ENCODE data around the gene KIF16B. TPM values are rescaled to one million over a fixed set of nuclear protein-coding genes. Genes with fewer than 3 reads are reported as not detected.

The KIF16B gene
- total RNA-seq, 2 donors from 2014 or later, result 6.9 to 9.8 TPM

DNA sequence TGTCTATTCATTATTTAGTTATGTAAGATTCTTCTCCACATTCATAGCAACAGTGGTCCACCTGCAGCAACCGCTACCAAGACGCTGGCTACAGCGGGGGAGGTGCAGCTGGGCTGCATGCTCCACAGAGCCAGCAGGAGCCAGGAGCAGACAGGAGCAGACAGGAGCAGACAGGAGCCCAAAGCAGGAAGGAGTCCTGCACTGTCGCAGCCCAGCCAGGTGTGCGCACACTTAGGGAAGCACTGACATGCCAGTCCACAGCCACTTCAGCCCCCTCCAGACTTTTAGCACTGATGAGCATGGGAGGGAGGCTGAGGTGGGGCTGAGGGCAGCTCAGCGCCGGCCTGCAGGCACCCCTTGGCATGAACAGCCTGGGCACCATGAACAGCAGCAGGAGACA lies 19.6 kb downstream of the KIF16B start:
- Mint-ChIP-seq H3K36me3 (ENCODE audit: low read depth) (no peaks in the 10 kb centered on the region), H3K4me1 (no peaks in the 10 kb centered on the region), H3K9me3 (no peaks in the 10 kb centered on the region), H3K4me3 (no peak overlapping the region), H3K27ac (no peak overlapping the region), H3K27me3 (no peaks in the 10 kb centered on the region)
- no peak for ATAC-seq (replicated peaks)

DNA sequence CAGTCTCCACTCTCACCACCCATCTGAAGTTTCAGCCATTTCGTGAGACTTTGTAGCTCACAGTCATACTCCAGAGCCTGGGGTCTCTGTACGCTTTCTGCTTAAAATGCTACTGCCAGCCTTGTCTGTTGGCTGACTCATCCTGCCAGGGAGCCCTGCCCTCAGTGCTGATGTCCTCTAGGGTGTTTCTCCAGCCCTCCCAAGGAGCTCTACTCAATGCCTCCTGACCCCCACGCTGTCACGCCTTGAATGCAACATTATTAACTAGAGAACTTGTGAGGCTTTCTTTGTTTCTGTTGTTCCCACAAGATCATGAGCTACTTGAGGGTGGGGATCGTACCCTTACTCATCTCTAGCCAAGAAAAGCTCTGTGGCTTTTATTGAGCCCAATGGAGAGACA lies 20.1 kb downstream of the KIF16B start:
- no peaks in the 10 kb centered on the region for H3K27me3 Mint-ChIP-seq
- H3K4me1 Mint-ChIP-seq, result no peaks in the 10 kb centered on the region
- H3K9me3 Mint-ChIP-seq, result no peaks in the 10 kb centered on the region
- ATAC-seq (replicated peaks), result no peak
- no peak overlapping the region for H3K4me3 Mint-ChIP-seq
- H3K36me3 Mint-ChIP-seq (ENCODE audit: low read depth), result no peaks in the 10 kb centered on the region
- no peak overlapping the region for H3K27ac Mint-ChIP-seq

GRCh38 chr20:16552015-16552414 lies 21.2 kb downstream of the KIF16B start:
- H3K4me3 Mint-ChIP-seq, result no peak overlapping the region
- no peaks in the 10 kb centered on the region for H3K4me1 Mint-ChIP-seq
- H3K27ac Mint-ChIP-seq, result no peak overlapping the region
- ATAC-seq (replicated peaks), result no peak
- no peaks in the 10 kb centered on the region for H3K9me3 Mint-ChIP-seq
- H3K27me3 Mint-ChIP-seq, result no peaks in the 10 kb centered on the region
- no peaks in the 10 kb centered on the region for H3K36me3 Mint-ChIP-seq (ENCODE audit: low read depth)

DNA sequence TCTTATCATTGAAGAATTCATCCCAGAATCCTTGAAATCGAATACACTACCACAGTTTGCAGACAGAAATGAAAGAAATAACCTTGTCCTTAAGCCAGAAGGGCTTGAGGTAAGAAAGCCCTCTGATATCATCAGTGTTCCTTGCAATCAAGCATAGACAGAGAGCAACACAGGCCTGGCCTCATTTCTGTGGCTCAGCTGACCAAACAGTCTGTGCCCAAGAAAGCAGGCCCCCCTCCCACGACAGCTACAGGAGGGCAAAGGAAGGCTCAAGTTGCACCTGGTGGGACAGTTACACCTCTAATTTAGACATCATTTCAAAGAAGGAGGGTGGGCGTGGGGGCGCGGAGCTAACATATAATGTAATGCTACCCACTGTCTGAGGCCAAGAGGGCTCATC lies 21.6 kb downstream of the KIF16B start:
- Mint-ChIP-seq H3K4me3 (no peak overlapping the region), H3K27me3 (no peaks in the 10 kb centered on the region), H3K27ac (no peak overlapping the region), H3K4me1 (no peaks in the 10 kb centered on the region), H3K36me3 (ENCODE audit: low read depth) (no peaks in the 10 kb centered on the region), H3K9me3 (no peaks in the 10 kb centered on the region)
- no peak for ATAC-seq (replicated peaks)

DNA sequence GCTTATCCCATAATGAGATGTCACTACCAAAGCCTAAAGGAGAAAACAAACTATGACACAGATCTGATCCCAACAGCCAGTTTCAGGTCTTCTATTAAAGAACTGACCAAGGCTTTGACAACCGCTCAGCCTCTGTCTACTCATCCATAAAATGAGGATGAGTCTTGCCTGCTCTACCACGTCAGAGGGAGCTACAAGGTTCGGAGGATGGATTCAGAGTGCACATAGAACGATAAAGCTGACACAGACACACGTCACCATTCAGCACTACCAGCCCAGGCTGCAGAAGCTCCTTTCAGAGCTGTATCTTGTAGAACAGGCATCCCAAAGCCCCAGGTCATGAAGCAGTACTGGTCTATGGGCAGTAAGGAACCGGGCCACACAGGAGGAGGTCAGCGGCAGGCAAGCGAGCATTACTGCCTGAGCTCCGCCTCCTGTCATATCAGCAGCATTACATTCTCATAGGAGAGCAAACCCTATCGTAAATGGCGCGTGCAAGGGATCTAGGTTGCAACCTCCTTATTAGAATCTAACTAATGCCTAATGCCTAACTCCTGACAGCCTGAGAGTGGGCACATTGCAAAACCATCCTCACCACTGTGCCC lies 25.1 kb downstream of the KIF16B start:
- Mint-ChIP-seq H3K36me3 (ENCODE audit: low read depth) (no peaks in the 10 kb centered on the region), H3K4me1 (peaks cover 6% of the 10 kb centered on the region), H3K4me3 (no peak overlapping the region), H3K27me3 (no peaks in the 10 kb centered on the region), H3K9me3 (no peaks in the 10 kb centered on the region), H3K27ac (no peak overlapping the region)
- no peak for ATAC-seq (replicated peaks)

- no peaks in the 10 kb centered on the region for H3K9me3 Mint-ChIP-seq
- H3K27me3 Mint-ChIP-seq, result no peaks in the 10 kb centered on the region
- no peaks in the 10 kb centered on the region for H3K36me3 Mint-ChIP-seq (ENCODE audit: low read depth)
- no peak overlapping the region for H3K27ac Mint-ChIP-seq
- H3K4me3 Mint-ChIP-seq, result no peak overlapping the region
- peak; percentile 58 for ATAC-seq (replicated peaks)
- H3K4me1 Mint-ChIP-seq, result peaks cover 6% of the 10 kb centered on the region
These were observed 28.3 kb downstream of the KIF16B start for GRCh38 chr20:16544949-16545348.

DNA sequence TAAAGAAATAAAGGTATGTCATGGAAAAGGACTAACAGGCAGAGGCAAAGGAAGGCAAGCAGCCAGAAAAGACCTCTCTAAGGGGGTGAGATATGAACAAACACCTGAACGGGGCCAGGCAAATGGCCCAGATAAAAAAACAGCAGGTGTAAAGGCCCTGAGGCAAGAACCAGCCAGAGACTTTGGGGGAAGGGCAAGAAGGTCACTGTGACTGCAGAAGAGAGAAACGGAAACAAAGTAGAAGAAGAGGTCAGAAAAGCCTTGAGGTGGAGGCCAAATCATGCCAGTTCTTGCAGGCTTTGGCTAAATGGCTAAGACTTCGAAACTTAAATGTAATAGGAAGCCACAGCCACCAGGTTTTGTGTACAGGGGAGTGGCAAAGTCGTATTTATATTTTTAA lies 30.8 kb downstream of the KIF16B start:
- Mint-ChIP-seq H3K4me3 (no peak overlapping the region), H3K36me3 (ENCODE audit: low read depth) (no peaks in the 10 kb centered on the region), H3K27me3 (no peaks in the 10 kb centered on the region), H3K27ac (no peak overlapping the region), H3K9me3 (no peaks in the 10 kb centered on the region), H3K4me1 (peaks cover 10% of the 10 kb centered on the region)
- ATAC-seq (replicated peaks), result no peak

DNA sequence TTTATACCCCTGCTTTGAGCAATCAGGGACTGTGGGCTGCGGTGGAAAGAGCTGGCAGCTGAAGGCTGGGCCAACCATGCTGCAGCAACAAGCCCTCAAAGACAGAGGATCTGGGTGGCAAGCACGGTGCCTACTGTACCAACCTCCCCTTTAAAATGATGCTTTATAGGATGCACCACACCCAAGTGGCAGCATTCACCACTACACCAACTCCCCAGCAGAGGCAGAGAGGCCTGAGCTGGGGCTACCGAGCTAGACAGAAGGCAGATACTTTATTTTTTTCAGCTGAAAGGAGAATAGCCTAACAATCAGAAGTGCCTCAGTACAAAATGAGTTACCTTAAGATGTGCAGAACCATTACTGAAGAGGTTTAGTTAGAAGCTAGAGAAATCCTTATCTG lies 31.4 kb downstream of the KIF16B start:
- Mint-ChIP-seq H3K27me3 (no peaks in the 10 kb centered on the region), H3K4me3 (no peak overlapping the region), H3K9me3 (peaks cover 3% of the 10 kb centered on the region), H3K27ac (no peak overlapping the region), H3K36me3 (ENCODE audit: low read depth) (no peaks in the 10 kb centered on the region), H3K4me1 (peaks cover 13% of the 10 kb centered on the region)
- ATAC-seq (replicated peaks), result no peak

DNA sequence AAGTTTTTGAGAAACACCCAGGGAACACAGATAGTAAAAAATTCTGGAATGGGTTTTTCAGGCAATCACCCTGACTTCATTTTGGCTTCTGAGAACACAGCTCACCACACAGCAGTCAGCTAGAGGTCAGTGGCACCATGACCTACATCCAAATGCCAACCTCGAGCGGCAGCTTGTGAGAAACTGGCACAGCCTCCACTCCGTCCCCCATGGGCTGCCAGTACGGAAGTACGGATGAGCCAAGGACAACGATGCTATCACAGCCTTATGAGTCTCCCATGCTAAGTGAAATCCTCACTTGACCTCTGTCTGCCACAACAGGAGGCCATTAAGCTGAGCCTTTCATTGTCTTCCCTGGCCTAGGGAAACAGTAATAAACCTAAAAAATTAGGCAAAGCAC lies 32.0 kb downstream of the KIF16B start:
- H3K36me3 Mint-ChIP-seq (ENCODE audit: low read depth), result no peaks in the 10 kb centered on the region
- H3K9me3 Mint-ChIP-seq, result peaks cover 3% of the 10 kb centered on the region
- peaks cover 14% of the 10 kb centered on the region for H3K4me1 Mint-ChIP-seq
- ATAC-seq (replicated peaks), result no peak
- H3K27ac Mint-ChIP-seq, result no peak overlapping the region
- no peaks in the 10 kb centered on the region for H3K27me3 Mint-ChIP-seq
- no peak overlapping the region for H3K4me3 Mint-ChIP-seq

- peaks cover 8% of the 10 kb centered on the region for H3K4me1 Mint-ChIP-seq
- H3K4me3 Mint-ChIP-seq, result no peak overlapping the region
- H3K36me3 Mint-ChIP-seq (ENCODE audit: low read depth), result no peaks in the 10 kb centered on the region
- H3K27ac Mint-ChIP-seq, result no peak overlapping the region
- ATAC-seq (replicated peaks), result no peak
- peaks cover 3% of the 10 kb centered on the region for H3K9me3 Mint-ChIP-seq
- H3K27me3 Mint-ChIP-seq, result no peaks in the 10 kb centered on the region
These were observed 33.8 kb downstream of the KIF16B start for GRCh38 chr20:16539280-16540021.

GRCh38 chr20:16538779-16539178 lies 34.5 kb downstream of the KIF16B start:
- Mint-ChIP-seq H3K4me1 (peaks cover 8% of the 10 kb centered on the region), H3K9me3 (peaks cover 3% of the 10 kb centered on the region)

DNA sequence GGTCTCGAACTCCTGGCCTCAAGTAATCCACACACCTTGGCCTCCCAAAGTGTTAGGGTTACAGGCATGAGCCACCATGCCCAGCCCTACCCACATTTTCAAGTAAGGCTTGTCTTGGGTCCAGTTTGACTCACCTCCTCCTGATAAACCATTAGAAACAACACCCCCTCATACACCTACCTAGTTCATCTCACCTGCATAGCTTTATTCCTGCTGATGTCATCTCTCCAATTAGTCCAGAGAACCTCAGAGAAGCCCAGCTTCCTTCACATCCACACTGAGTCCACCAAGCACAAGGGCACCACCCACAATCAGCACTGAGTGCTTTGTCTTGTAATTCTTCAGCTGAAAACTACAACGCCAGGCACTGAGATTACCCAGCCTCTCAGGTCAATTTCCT lies 35.3 kb downstream of the KIF16B start:
- Mint-ChIP-seq H3K9me3 (peaks cover 3% of the 10 kb centered on the region), H3K36me3 (ENCODE audit: low read depth) (no peaks in the 10 kb centered on the region), H3K27ac (no peak overlapping the region), H3K27me3 (no peaks in the 10 kb centered on the region), H3K4me3 (no peak overlapping the region), H3K4me1 (peaks cover 8% of the 10 kb centered on the region)
- no peak for ATAC-seq (replicated peaks)

More at GRCh38 chr20:16538779-16539178, 34.5 kb downstream of the KIF16B start:
- no peak for ATAC-seq (replicated peaks)
- Mint-ChIP-seq H3K27ac (no peak overlapping the region), H3K27me3 (no peaks in the 10 kb centered on the region), H3K36me3 (ENCODE audit: low read depth) (no peaks in the 10 kb centered on the region), H3K4me3 (no peak overlapping the region)

DNA sequence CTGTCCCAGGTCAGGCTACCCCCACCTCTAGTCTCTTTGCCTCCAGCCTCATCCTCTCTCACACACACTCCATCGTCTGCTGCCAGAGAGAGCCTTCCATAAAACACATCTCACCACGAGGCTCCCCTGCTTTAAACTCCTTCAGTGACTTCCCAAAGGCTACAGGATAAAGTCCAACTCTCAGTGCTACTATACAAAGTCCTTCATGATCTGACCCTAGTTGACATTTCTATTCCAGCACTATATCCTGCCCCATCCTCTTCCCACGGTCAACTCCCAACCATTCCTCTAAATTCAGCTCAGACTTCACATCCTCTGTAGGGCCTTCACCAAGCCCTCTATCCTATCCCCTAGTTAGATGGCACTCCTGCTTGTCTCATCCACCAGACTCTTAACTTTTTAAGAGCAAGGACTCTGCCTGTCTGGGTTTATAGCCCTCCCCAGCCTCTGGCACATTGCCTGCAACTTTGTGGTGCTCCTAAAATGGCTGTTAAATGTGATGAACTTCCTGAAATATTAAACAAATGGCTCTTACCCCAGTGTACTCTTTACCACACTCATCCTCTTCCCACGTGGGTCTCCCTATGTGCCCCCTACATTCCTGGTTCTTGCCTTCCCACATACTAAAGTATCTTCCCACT lies 36.1 kb downstream of the KIF16B start:
- Mint-ChIP-seq H3K9me3 (peaks cover 3% of the 10 kb centered on the region), H3K4me1 (peaks cover 8% of the 10 kb centered on the region), H3K27me3 (no peaks in the 10 kb centered on the region), H3K36me3 (ENCODE audit: low read depth) (no peaks in the 10 kb centered on the region), H3K4me3 (no peak overlapping the region), H3K27ac (no peak overlapping the region)
- ATAC-seq (replicated peaks), result no peak

- H3K9me3 Mint-ChIP-seq, result peaks cover 3% of the 10 kb centered on the region
- H3K27ac Mint-ChIP-seq, result no peak overlapping the region
- H3K36me3 Mint-ChIP-seq (ENCODE audit: low read depth), result no peaks in the 10 kb centered on the region
- H3K4me3 Mint-ChIP-seq, result no peak overlapping the region
- H3K4me1 Mint-ChIP-seq, result peaks cover 8% of the 10 kb centered on the region
- H3K27me3 Mint-ChIP-seq, result no peaks in the 10 kb centered on the region
- ATAC-seq (replicated peaks), result no peak
These were observed 38.0 kb downstream of the KIF16B start for GRCh38 chr20:16535277-16535676.

- H3K4me1 Mint-ChIP-seq, result peaks cover 4% of the 10 kb centered on the region
- H3K36me3 Mint-ChIP-seq (ENCODE audit: low read depth), result peaks cover 3% of the 10 kb centered on the region
- H3K9me3 Mint-ChIP-seq, result peaks cover 3% of the 10 kb centered on the region
- H3K27ac Mint-ChIP-seq, result no peak overlapping the region
- no peak for ATAC-seq (replicated peaks)
- H3K4me3 Mint-ChIP-seq, result no peak overlapping the region
- H3K27me3 Mint-ChIP-seq, result no peaks in the 10 kb centered on the region
These were observed 39.7 kb downstream of the KIF16B start for GRCh38 chr20:16533502-16533901.

Measured in activated T-helper 17 cell treated with anti-CD3 and anti-CD28 coated beads, Interleukin-2, amount 50 U/mL, for 72 hours (primary cell).